ENCODE results near the gene COG3. TPM values are rescaled to one million over a fixed set of nuclear protein-coding genes. Genes with fewer than 3 reads are reported as not detected.

Gene COG3
- total and polyA plus RNA-seq, 10 of the 15 experiments (the other 5 are each of a cell fraction or from before 2014, with no cell fraction given), result 6.1 to 35.1 (median 22.6) TPM

- no TSS peak for BruUV-seq (replicated peaks)
- intact Hi-C loops (cut with micrococcal nuclease; ENCODE audit: unreplicated experiment), result no loop called here
- no peak for TF ChIP-seq ZNF622 (IDR thresholded peaks at IDR 0.05)
- TF ChIP-seq SP1 (IDR thresholded peaks at IDR 0.05; ENCODE audit: low read depth, low read length), result no peak
- TF ChIP-seq USF2 (IDR thresholded peaks at IDR 0.05; ENCODE audit: borderline replicate concordance, low read depth, low read length), result no peak
- no peak for TF ChIP-seq PML (IDR thresholded peaks at IDR 0.05; ENCODE audit: low read length)
- no peak for TF ChIP-seq STAT3 (IDR thresholded peaks at IDR 0.05; ENCODE audit: low read depth, low read length)
- TF ChIP-seq KDM1A (IDR thresholded peaks at IDR 0.05; ENCODE audit: borderline replicate concordance), result no peak
- TF ChIP-seq HDAC6 (IDR thresholded peaks at IDR 0.05; ENCODE audit: unreplicated experiment), result no peak
- TF ChIP-seq FOS (IDR thresholded peaks at IDR 0.05; ENCODE audit: borderline replicate concordance, extremely low read depth, insufficient read length), result no peak
- no peak for TF ChIP-seq E2F4 (IDR thresholded peaks at IDR 0.05; ENCODE audit: low read depth, low read length)
- no peak for TF ChIP-seq YY1 (IDR thresholded peaks at IDR 0.05; ENCODE audit: low read depth, low read length)
- TF ChIP-seq MEF2A (IDR thresholded peaks at IDR 0.05; ENCODE audit: insufficient read depth, low read depth, low read length), result no peak
- TF ChIP-seq PAX5 (IDR thresholded peaks at IDR 0.05; ENCODE audit: borderline replicate concordance, low read depth, low read length), result no peak
- TF ChIP-seq CHD4 (IDR thresholded peaks at IDR 0.05), result no peak
- TF ChIP-seq E2F8 (IDR thresholded peaks at IDR 0.05; ENCODE audit: low read depth, partially characterized antibody), result no peak
- TF ChIP-seq CEBPB (IDR thresholded peaks at IDR 0.05; ENCODE audit: borderline replicate concordance in 1 of 2, low read depth in 2 of 2, low read length in 2 of 2), result no peak
- TF ChIP-seq GABPA (IDR thresholded peaks at IDR 0.05; ENCODE audit: low read depth), result no peak
- no peak for TF ChIP-seq SUPT20H (IDR thresholded peaks at IDR 0.05; ENCODE audit: borderline replicate concordance, control insufficient read depth, low read depth, low read length)
Observed at GRCh38 chr13:45432737-45433380, 31.9 kb upstream of the COG3 start.

More at GRCh38 chr13:45432737-45433380, 31.9 kb upstream of the COG3 start:
- Histone ChIP-seq H3K4me1 (ENCODE audit: control insufficient read depth, insufficient read depth, low read length) (no peaks in the 10 kb centered on the region), H4K20me1 (ENCODE audit: control insufficient read depth, insufficient read depth) (no peaks in the 10 kb centered on the region), H3K27me3 (replicated peaks in 1 of 2; ENCODE audit: control insufficient read depth in 2 of 2, insufficient read depth in 2 of 2, low read length in 1 of 2) (no peaks in the 10 kb centered on the region), H3K79me2 (ENCODE audit: control insufficient read depth, insufficient read depth, low read length) (no peaks in the 10 kb centered on the region), H3K9me3 (replicated peaks; ENCODE audit: control insufficient read depth, insufficient read depth, low read length) (no peaks in the 10 kb centered on the region), H2AFZ (ENCODE audit: control insufficient read depth, low read depth, low read length) (no peak overlapping the region), H3K36me3 (ENCODE audit: control insufficient read depth in 2 of 2, insufficient read depth in 2 of 2, low read length in 1 of 2) (no peaks in the 10 kb centered on the region), H3K4me2 (ENCODE audit: control insufficient read depth, insufficient read depth) (no peak overlapping the region), H3K9ac (ENCODE audit: control insufficient read depth, insufficient read depth, low read length) (no peak overlapping the region), H3K4me3 (no peak overlapping the region), H3K27ac (ENCODE audit: control insufficient read depth, insufficient read depth) (no peak overlapping the region)
- ChIA-PET CTCF (no interaction called here), POLR2A (no interaction called here), RAD21 (ENCODE audit: unreplicated experiment) (no interaction called here), SMC1A (ENCODE audit: uncharacterized antibody, unreplicated experiment) (no interaction called here)
- ATAC-seq, result no peak
- FAIRE-seq, result no peak
- in situ Hi-C loops (cut with MboI), result no loop called here
- 78% methylated on average over 6 of the region's 6 CpGs for WGBS (ENCODE audit: insufficient coverage, insufficient replicate concordance, low lambda C conversion rate, missing lambda C conversion rate)
- DNase-seq (ENCODE audit: low read depth, low spot score), result no peak
